Stimulated activated CD4-positive, alpha-beta T cell treated with anti-CD3 and anti-CD28 coated beads, Interleukin-2, amount 100 ng/mL, for 4 hours (primary cell): Measurements from ENCODE around the gene MAP3K14.
A peak's percentile ranks its signal among the peaks of the same experiment; 100 is the strongest.
"Not testable (repeated sequence)": the region's sequence is repeated elsewhere in the genome, so short reads cannot be mapped to it uniquely, and the experiment has no call there.

Experiments
- DNase-seq: peaks from one replicate; pipeline ENCODE4 v3.0.0-alpha.2; 2020; ENCODE audit warnings: low read depth

Gene MAP3K14

GRCh38 chr17:45257115-45257514 is 59.7 kb downstream of the MAP3K14 start:
- DNase-seq, result no peak

- DNase-seq, result no peak
Measured at GRCh38 chr17:45256114-45256966, 60.5 kb downstream of the MAP3K14 start.

- DNase-seq, result no peak
Measured at GRCh38 chr17:45255358-45255757, 61.5 kb downstream of the MAP3K14 start.

- DNase-seq, result no peak
Measured at GRCh38 chr17:45253879-45254278, 62.9 kb downstream of the MAP3K14 start.

- not testable (repeated sequence) for DNase-seq
Measured at GRCh38 chr17:45253237-45253636, 63.6 kb downstream of the MAP3K14 start.

GRCh38 chr17:45251931-45252330 is 64.9 kb downstream of the MAP3K14 start:
- no peak for DNase-seq

- DNase-seq, result peak; percentile 84
Measured at GRCh38 chr17:45248132-45248957, 68.5 kb downstream of the MAP3K14 start.

- peak; percentile 93 for DNase-seq
Measured at GRCh38 chr17:45247429-45248131, 69.2 kb downstream of the MAP3K14 start.

GRCh38 chr17:45246861-45247428 is 69.9 kb downstream of the MAP3K14 start:
- DNase-seq, result no peak

GRCh38 chr17:45246338-45246737 is 70.5 kb downstream of the MAP3K14 start:
- DNase-seq, result no peak

- no peak for DNase-seq
Measured at GRCh38 chr17:45244725-45245656, 71.8 kb downstream of the MAP3K14 start.

GRCh38 chr17:45243750-45244149 is 73.1 kb downstream of the MAP3K14 start:
- DNase-seq, result no peak

GRCh38 chr17:45242029-45242414 is 74.8 kb downstream of the MAP3K14 start:
- no peak for DNase-seq

GRCh38 chr17:45241328-45242028 is 75.3 kb downstream of the MAP3K14 start:
- no peak for DNase-seq

- DNase-seq, result no peak
Measured at GRCh38 chr17:45240905-45241327, 75.9 kb downstream of the MAP3K14 start.

- DNase-seq, result no peak
Measured at GRCh38 chr17:45238155-45238774, 78.6 kb downstream of the MAP3K14 start.

GRCh38 chr17:45237686-45238085 is 79.1 kb downstream of the MAP3K14 start:
- no peak for DNase-seq

- DNase-seq, result no peak
Measured at GRCh38 chr17:45236282-45236606, 80.6 kb downstream of the MAP3K14 start.

- DNase-seq, result peak; percentile 69
Measured at GRCh38 chr17:45235416-45236281, 81.2 kb downstream of the MAP3K14 start.
